HS-5 (cell line): ENCODE measurements around the gene RAP2B.
A peak's percentile ranks its signal among the peaks of the same experiment; 100 is the strongest.
"Not testable (repeated sequence)": the region's sequence is repeated elsewhere in the genome, so short reads cannot be mapped to it uniquely, and the experiment has no call there.

Experiments
- DNase-seq: peaks from one replicate; pipeline ENCODE4 v3.0.0-alpha.2; 2012; ENCODE audit warnings: low read depth

Gene RAP2B

DNA sequence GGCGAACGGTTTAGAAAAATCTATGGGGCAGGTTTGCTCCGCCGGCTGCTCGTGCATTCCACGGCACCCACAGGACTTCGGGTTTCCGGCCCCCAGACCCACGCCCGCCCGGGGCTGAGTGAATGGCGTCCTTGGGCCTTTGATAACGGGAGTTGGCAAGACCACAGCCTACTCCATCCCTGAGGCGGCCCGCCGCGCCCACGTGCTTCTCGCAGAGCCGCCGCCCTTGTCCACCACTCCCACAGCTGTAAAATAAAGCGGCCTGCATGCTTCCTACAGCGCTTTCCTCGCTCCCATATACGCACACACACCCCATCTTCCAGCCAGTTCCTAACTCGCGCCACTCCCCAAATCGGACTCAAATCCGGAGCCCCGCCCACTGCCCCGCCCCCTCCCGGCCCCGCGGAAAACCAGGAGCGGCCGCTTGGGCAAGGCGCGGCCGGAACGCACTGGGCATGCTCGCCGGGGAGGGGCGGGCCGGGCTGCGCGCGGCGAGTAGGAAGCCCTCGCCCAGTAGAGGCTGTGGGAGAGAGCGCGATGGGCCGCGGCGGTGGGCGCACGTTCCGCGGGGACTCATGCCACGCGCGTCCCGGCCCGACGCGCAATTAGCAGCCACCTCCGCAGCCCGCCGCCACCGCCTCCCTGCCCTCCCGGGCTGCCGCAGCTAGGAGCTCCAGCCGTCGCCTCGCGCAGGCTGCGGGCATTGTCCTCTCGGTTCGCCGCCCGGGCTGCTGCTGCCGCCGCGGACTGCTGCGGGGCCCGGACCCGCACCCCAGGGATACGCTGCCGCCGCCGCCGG is at the start of gene RAP2B:
TSS of gene RAP2B (plus strand) at position 513 of the 799 bp plus-strand sequence. CDS start 468 bp downstream, outside the sequence.
- peak; percentile 72 for DNase-seq

DNA sequence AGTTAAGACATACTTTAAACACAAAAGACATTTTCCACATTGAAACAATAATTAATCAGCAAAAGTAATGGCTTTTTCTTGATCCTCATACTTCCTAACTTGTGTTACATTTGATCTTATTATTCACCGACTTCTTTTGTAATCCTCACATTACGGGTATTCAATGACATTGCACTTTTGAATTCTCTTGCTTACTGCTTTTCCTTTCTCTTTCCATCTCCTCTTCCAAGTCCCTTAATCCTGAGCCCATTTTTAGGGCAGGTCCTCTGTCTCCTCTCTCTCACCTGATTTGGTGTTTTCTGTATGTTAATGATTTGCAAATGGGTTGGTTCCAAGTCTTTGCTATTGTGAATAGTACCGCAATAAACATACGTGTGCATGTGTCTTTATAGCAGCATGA is 48.5 kb upstream of the RAP2B start:
- no peak for DNase-seq

DNA sequence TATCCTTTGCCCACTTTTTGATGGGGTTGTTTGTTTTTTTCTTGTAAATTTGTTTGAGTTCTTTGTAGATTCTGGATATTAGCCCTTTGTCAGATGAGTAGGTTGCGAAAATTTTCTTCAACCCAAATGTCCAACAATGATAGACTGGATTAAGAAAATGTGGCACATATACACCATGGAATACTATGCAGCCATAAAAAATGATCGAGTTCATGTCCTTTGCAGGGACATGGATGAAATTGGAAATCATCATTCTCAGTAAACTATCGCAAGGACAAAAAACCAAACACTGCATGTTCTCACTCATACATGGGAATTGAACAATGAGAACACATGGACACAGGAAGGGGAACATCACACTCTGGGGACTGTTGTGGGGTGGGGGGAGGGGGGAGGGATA is 47.8 kb upstream of the RAP2B start:
- DNase-seq, result not testable (repeated sequence)

DNA sequence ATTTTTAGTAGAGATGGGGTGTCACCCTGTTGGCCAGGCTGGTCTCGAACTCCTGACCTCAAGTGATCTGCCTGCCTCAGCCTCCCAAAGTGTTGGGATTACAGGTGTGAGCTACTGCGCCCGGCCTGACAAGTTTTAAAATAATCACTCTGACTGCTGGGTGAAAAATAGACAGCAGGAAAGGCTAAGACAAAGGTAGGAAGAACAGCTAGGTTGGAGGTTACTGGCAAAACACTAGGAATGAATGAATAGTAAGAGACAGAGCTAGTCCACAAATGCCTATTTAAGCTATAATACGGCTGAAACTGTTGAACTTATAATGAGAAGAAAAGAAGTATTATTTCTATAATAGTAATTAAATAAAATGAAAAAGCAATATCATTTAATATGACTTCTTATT is 46.7 kb upstream of the RAP2B start:
- no peak for DNase-seq

DNA sequence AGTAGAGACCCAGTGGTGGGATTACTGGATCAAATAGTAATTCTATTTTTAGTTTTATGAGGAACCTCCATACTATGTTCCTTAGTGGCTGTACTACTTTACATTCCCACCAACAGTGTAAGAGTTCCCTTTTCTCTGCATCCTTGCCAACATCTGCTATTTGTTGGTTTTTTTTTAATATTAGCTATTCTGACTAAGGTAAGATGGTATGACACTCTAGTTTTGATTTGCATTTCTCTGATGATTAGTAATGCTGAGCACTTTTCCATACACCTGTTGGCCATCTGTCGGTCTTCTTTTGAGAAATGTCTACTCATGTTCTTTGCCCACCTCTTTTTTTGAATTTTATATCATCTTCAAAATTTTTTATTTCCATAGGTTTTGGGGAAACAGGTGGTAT is 34.2 kb upstream of the RAP2B start:
- DNase-seq, result no peak

DNA sequence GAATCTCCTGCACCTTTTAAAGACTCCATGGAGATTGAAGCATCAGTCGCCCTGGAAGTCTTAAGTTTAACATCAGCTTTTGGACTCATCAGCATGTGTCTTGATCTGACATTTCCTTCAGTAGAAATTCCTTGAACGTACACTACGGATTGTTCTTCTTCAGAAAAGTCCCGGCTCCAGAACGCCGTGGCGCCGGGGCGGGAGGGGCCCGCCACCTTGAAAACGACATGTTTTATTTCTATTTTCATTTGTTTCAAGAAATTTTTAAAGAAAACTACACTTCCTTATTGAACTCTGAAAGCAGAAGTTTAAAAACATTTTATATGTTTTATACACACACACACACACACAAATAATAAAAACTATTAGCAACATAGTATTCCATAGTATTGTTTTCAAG is 32.6 kb upstream of the RAP2B start:
- DNase-seq, result no peak

DNA sequence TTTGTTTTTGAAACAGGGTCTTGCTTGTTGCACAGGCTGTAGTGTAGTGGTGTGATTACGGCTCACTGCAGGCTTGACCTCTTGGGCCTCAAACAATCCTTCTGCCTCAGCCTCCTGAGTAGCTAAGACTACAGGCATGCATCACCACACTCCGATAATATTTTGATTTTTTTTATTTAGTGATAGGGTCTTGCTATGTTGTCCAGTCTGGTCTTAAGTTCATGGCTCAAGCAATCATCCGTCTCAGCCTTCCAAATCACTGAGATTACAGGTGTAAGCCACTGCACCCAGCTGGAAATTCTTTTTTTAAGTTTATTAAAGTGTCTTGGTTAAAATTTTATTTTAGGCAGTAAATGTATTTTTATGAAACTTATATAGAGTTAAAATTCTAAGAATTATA is 32.2 kb upstream of the RAP2B start:
- no peak for DNase-seq

DNA sequence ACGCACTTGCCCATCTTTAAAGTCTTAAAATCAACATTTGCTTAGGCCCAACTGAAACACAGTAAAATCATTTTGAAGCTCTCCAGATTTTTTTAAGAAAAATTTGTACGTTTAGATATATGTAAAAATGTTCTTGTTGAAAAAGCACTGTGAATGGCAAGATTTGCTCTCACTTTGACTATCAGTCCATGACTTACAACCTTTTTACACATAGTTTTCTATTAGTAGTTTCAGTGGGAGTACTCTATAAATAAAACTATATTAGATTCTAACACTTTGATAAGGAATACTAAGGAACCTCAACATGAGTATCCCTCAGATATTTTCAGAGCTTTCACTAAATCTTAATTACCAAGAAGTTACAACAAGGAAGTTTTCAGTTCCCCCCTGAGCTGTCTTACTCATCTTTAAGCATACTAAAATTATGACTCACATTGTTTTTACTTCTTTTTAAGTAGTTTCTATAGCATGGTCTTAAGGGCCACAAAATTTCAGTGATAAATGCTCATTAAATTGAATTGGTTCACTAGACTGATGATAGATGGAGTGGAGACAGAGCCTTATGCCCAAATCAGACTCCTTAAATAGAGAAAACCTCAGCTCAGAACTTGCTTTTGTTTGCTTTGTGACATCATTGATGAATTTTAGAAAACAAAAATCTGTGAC is 31.6 kb upstream of the RAP2B start:
- DNase-seq, result peak; percentile 68

DNA sequence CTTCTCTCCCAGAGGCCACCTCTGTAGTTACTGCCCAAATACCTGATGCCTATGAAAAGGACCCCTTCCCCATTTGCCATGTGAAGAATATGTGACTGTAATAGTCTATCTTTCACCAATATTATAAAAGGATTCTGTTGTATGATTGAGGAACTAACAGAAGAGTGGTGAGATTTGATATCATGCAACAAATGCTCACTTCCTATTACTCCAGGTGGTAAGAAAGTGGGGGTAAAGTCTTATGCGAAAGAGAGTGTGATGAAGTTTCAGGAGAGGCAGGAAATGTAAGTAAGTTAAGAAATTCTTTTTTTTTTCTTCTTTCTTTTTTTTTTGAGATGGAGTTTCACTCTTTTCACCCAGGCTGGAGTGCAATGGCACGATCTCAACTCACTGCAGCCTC is 24.4 kb upstream of the RAP2B start:
- no peak for DNase-seq

DNA sequence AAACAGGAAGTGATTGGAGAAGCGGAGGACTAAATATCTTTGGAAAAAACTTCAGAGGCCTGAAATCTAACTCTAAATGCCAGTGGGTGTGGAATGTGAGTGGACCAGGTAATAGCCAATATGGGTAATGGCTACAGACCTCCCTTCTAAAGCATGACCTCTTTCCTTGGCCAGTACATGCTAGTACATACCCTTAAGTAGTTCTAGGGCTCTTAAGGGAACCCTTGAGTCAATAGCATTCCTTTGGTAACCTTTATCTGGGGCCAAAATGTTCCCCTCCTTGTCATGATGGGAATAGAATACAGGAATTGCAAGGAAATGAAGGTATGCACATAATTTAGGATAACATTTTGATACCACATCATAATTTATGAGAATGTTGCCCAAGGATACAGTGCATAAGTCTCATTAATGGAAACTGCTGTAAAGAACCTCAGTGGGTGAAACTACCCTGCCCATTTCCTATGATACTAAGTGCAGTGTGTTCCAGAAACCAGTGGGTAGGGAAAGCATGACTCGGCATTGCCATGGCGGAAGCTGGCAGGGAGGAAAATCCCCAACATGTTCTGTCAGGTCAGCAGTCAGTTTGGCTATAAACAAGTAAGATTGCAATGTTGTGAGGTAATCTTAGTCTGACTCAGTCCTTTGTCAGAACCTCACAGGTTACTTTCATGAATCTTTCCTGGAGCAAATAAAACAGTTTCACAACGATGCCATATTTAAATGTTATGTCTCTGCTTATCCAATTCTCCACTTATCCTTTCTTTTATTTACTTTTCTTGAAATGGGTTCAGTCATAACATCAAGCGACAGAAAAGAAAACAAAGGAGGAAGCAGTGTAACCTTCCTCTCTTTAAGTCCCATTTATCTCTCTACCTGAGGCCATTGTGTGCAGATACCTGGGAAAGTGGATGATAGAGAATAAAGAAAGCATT is 23.5 kb upstream of the RAP2B start:
- DNase-seq, result peak; percentile 97

DNA sequence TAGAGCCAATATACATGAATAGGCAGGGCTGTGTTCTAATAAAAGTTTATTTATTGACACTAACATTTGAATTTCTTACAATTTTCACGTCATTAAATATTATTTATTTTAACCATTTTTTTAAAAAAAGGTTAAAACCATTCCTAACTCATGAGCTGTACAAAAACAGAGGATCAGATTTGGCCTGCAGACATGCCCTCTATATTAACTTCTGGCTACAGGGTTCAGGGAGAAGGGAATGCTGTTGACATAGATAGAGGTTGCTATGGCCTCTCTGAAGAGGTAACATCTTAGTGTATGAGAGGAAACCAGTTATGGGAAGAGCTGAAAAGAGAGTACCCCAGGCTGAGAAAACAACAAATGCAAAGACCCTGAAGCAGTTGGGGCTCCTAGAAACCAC is 19.1 kb upstream of the RAP2B start:
- DNase-seq, result no peak

DNA sequence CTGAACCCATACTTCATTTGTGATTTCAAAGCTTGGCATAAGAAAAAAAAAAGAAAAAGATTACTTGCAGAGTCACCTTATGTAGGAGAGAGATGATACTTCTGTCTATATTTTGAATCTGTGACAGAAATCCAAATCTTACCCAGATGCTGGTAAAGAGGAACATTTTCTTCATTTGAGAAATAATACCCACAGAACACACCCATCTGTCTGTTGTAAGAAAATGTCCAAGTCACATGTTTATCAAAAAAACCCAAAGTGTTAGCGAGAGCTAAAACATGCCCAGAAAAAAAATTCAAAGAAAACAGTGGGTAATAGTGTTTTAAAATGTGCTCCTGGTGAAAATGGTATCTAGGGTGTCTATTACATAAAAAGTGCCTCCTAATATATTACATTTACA is 18.0 kb upstream of the RAP2B start:
- DNase-seq, result no peak

DNA sequence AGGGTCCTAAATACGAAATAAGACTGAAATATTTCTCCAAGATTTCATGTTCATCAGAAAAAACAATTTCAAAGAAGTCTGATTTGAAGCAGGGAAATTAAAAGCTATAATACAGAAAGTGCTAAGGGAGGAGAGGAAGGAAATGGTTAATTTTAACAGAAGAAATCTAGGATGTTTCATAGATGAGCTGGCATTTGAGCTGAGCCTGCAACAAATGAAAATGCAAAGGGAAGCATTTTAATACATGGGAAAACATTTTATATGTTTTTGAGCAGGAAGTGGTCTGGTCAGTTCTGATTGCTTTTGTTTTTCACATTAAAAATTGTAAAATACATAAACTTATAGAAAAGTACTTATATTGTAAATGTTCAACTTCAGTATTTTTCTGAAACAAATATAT is 17.2 kb upstream of the RAP2B start:
- DNase-seq, result no peak

DNA sequence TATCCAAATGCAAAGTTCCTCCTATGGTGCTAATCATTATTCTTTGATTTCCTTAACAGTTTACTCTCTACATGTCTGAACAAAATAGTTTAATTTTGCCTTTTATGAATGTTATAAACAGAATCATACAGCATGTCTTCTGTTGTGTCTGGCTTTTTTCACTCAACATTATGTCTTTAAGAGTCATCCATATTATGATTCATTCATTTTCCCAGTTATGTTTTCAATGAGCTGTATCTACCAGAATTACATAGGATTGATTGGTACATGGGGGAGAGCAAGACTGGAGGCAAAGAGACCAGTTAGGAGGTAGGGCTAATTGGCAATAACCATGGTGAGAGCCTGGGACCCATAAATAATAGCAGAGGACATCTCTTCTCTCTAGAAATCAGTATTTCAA is 16.6 kb upstream of the RAP2B start:
- no peak for DNase-seq

DNA sequence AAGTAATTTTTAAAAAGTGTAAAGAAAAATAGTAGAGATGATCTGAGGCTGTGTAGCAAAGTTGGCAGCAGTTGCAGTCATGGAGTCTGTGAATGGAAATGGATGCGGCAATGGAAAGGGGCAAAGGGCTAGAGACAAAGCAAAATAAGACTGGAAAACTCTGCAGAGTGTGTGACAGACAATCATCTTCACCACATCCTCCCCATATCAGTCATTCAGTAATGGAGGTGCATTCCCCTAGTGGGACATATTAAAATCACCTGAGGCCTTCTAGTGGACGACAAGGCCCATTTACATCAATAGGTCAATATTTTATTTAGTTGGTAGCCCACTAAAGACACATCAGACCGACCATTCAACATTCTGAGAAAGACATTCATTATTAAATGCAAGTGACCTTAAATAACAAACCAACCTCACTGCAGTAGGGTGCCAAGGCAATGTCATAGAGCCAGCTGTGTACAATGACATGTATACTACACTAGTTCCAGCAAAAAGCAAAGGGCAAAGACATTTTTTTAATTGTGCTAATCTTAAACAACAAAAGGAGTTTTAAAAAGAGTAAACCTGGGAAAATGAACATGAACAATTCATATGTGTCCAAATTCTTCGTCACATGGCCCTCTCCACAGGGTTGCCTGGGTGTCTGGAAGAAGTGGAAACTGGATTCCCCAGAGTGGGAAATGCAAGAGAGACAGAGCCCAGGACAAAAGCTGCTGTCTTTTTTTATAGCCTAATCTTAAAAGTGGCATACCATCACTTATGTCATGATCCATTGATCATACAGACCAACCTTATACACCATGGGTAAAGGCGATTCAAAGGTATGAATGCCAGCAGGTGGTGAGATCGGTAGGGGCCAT is 15.6 kb upstream of the RAP2B start:
- no peak for DNase-seq

DNA sequence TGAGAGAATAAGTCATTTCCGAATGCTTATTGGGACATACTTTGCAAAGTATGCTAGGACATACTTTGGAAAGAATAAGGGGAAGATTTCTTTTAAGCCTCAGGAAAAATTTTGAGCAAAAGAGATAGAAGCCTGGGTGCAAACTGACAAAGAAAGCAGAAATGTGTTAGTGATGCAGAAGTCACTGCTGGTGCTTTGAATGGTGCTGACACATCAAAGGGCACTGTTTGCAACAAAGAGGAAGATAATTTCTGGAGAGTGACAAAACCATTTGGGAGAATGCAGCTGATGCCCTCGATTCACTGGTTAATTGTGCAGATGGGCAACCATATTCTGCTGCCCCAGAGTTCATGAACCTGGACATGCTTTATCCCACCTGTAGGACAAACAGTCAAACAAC is 11.0 kb upstream of the RAP2B start:
- no peak for DNase-seq

DNA sequence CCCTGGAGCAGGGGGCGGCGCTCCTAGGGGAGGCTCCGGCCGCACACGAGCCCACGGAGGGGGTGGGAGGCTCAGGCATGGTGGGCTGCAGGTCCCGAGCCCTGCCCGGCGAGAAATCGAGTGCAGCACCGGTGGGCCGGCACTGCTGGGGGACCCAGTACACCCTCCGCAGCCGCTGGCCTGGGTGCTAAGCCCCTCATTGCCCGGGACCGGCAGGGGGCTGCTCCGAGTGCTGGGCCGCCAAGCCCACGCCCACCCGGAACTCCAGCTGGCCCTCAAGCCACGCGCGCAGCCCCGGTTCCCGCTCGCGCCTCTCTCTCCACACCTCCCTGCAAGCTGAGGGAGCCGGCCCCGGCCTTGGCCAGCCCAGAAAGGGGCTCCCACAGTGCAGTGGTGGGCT is 6.2 kb upstream of the RAP2B start:
- not testable (repeated sequence) for DNase-seq

DNA sequence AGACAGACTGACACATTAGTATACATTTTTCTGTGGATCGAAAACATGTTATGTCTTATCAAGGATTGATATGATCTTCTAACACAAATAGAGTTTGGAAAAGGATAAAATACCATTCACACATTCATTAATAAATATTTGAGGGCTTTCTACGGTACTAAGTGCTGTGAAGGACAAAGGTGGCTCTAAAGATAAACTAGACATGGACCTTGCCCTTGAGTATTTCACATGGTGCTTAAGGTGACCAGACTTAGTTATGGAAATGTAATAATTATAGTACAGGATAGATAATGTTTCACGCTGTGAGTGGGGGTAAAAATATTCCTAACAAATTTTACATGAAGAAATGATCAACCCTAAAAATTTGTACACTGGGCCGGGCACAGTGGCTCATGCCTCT is 3.8 kb upstream of the RAP2B start:
- no peak for DNase-seq

DNA sequence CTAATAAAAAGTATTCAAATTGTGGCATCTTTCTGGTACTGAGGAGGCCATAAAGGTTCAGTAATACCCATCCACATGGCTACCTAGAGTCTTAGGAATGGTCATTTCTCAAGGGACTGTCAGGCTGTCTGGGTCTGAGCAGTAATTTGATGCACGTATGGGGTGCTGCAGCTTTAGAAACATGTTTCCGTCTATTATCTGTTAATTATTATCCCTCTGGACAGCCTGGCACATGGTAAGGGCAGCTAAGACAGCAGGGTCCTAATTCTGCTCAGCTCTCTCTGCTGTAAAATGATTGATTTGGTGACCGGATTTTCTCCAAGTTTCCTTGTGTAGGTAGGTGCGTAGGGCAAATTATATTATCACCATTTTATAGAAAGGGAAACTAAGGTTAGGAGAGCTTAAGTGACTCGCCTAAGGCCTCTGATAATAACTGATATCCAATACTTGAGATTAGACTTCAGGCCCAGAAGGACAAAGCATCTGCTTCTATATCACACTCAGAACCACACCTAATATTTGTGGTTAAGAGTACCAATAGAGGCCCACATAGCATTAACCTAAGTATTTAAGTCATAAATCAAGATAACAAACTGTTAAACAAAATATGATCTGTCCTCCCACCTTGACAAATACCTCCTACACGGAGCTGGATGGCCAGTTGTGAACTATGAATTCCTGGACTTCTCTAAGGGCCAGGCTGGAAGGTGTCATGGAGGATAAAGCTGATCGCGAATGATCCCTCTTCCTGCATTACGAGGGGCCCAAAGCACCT is 2.9 kb upstream of the RAP2B start:
- DNase-seq, result no peak

DNA sequence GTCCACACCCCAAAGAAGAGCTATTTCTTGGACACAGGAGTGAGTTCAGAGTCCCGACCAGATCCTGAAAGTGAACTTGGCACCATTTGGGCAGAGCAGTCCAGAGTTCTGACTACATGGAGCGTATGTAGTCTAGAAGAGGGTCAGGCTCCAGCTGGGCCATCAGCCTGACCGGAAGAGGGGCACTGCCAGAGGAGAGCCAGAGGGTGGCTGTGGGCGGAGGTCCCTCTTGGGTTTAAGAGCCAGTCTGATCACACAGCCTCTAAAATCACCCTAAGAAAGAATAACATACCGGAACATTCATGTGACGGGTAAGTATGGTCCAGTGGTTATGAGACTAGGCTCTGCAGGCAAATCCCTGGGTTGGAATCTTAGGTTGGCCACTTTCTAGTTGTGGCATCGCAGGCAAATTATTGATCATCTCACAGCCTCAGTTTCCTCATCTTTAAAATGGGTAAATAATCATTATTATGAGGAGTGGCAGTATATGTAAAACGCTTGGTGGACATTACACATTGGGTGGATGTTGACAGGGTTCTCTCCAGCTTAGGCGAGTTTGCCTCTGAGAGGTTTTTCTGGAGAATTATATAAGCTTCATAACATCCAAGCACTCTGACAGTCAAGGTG is 2.1 kb upstream of the RAP2B start:
- DNase-seq, result no peak
